Gastrocnemius medialis (tissue), 4 donors: ENCODE results near the gene ACAP1.

ENCODE experiments used
- CTCF ChIP-seq, 5 experiments: fragments of 450-650 bp in 3 of 5; fragments of 200-600 bp in 2 of 5; sonication (generic) in 2 of 5; IDR thresholded peaks in 4 of 5; conservative IDR thresholded peaks in 1 of 5; 1 replicate in 4 of 5; 2 replicates in 1 of 5; pipeline ENCODE4 v1.5.1; 2016 to 2019; ENCODE audit warnings: antibody characterized with exemption in 5 of 5, mild to moderate bottlenecking in 3 of 5, moderate library complexity in 3 of 5
- POLR2A ChIP-seq, 2 donors: fragments of 450-650 bp; IDR thresholded peaks; one replicate each; pipeline ENCODE4 v1.6.1; 2017; ENCODE audit warnings: antibody characterized with exemption in 2 of 2, mild to moderate bottlenecking in 2 of 2, moderate library complexity in 2 of 2

GRCh38 chr17:7318121-7318860 is 18.0 kb upstream of the ACAP1 start:
- TF ChIP-seq CTCF (IDR thresholded peaks at IDR 0.05 in 4 of 5, conservative IDR thresholded peaks at IDR 0.05 in 1 of 5) (no peak), POLR2A (IDR thresholded peaks at IDR 0.05) (no peak)
